ENCODE data around the gene ZNF625. TPM values are rescaled to one million over a fixed set of nuclear protein-coding genes. Genes with fewer than 3 reads are reported as not detected.
"Not testable (repeated sequence)": the region's sequence is repeated elsewhere in the genome, so short reads cannot be mapped to it uniquely, and the experiment has no call there.

ZNF625 gene
- total RNA-seq, 2 experiments from 2014 or later, result 7.2 to 8.2 TPM

GRCh38 chr19:12112701-12113100, 43.8 kb downstream of the ZNF625 start:
- H3K9me3 Mint-ChIP-seq, result peaks cover 44% of the 10 kb centered on the region
- ATAC-seq (ENCODE audit: low read depth) (no peak), DNase-seq (no peak)
- no peak overlapping the region for H3K27ac Mint-ChIP-seq
- H3K27me3 Mint-ChIP-seq, result no peaks in the 10 kb centered on the region
- H3K4me3 Mint-ChIP-seq, result no peak overlapping the region
- H3K4me1 Mint-ChIP-seq, result no peaks in the 10 kb centered on the region
- POLR2A ChIA-PET, result no interaction called here
- H3K36me3 Mint-ChIP-seq, result peaks cover 58% of the 10 kb centered on the region

GRCh38 chr19:12111943-12112637, 44.4 kb downstream of the ZNF625 start:
- no peak for DNase-seq
- Mint-ChIP-seq H3K36me3 (peaks cover 61% of the 10 kb centered on the region), H3K27ac (no peak overlapping the region), H3K4me1 (no peaks in the 10 kb centered on the region), H3K4me3 (no peak overlapping the region), H3K27me3 (no peaks in the 10 kb centered on the region), H3K9me3 (peaks cover 44% of the 10 kb centered on the region)
- POLR2A ChIA-PET, result interaction anchor here (0.6 kb wide), 1 partner anchor 99 kb away, joined by 4 read pairs; no protein-coding TSS in a partner anchor
- no peak for ATAC-seq (ENCODE audit: low read depth)

GRCh38 chr19:12111176-12111575, 45.4 kb downstream of the ZNF625 start:
- H3K27me3 Mint-ChIP-seq, result no peaks in the 10 kb centered on the region
- no peaks in the 10 kb centered on the region for H3K4me1 Mint-ChIP-seq
- H3K9me3 Mint-ChIP-seq, result peaks cover 44% of the 10 kb centered on the region
- DNase-seq, result no peak
- no peak overlapping the region for H3K27ac Mint-ChIP-seq
- H3K4me3 Mint-ChIP-seq, result no peak overlapping the region
- peaks cover 66% of the 10 kb centered on the region for H3K36me3 Mint-ChIP-seq
- no peak for ATAC-seq (ENCODE audit: low read depth)
- POLR2A ChIA-PET, result interaction anchor here (0.6 kb wide), 1 partner anchor 98 kb away, joined by 4 read pairs; no protein-coding TSS in a partner anchor

GRCh38 chr19:12103909-12104308, 52.6 kb downstream of the ZNF625 start:
- ATAC-seq (ENCODE audit: low read depth); H3K4me3 Mint-ChIP-seq; H3K27ac Mint-ChIP-seq; H3K27me3 Mint-ChIP-seq; POLR2A ChIA-PET; DNase-seq; H3K4me1 Mint-ChIP-seq: not testable (repeated sequence)
- peaks cover 27% of the 10 kb centered on the region for H3K36me3 Mint-ChIP-seq
- H3K9me3 Mint-ChIP-seq, result peaks cover 34% of the 10 kb centered on the region

GRCh38 chr19:12098040-12098439, 58.5 kb downstream of the ZNF625 start:
- peaks cover 37% of the 10 kb centered on the region for H3K36me3 Mint-ChIP-seq
- ATAC-seq (ENCODE audit: low read depth), result no peak
- peaks cover 5% of the 10 kb centered on the region for H3K4me1 Mint-ChIP-seq
- POLR2A ChIA-PET, result interaction anchor here (0.6 kb wide), 1 partner anchor 624 kb away, joined by 4 read pairs; no protein-coding TSS in a partner anchor
- H3K27me3 Mint-ChIP-seq, result no peaks in the 10 kb centered on the region
- no peak for DNase-seq
- no peak overlapping the region for H3K27ac Mint-ChIP-seq
- peaks cover 30% of the 10 kb centered on the region for H3K9me3 Mint-ChIP-seq
- no peak overlapping the region for H3K4me3 Mint-ChIP-seq

GRCh38 chr19:12095111-12095790, 61.3 kb downstream of the ZNF625 start:
- Mint-ChIP-seq H3K9me3 (peaks cover 20% of the 10 kb centered on the region), H3K27ac (no peak overlapping the region), H3K4me1 (peaks cover 6% of the 10 kb centered on the region), H3K4me3 (no peak overlapping the region), H3K36me3 (peaks cover 35% of the 10 kb centered on the region), H3K27me3 (no peaks in the 10 kb centered on the region)
- ATAC-seq (ENCODE audit: low read depth) (no peak), DNase-seq (no peak)
- POLR2A ChIA-PET, result no interaction called here

Other genes starting within 250 kb of the ZNF625 start
- gene ZNF700, start 231.6 kb downstream of the ZNF625 start, total RNA-seq, result 10 to 100 TPM; 24.7 to 26.1 TPM
- gene ZNF763, start 191.7 kb downstream of the ZNF625 start, total RNA-seq, result 1 to 10 TPM; 5.2 to 6.1 TPM
- gene ZNF433, start 121.1 kb downstream of the ZNF625 start, total RNA-seq, result 1 to 10 TPM; 1.5 to 1.8 TPM
- 1 to 10 TPM in 1 of 2 experiments, under 1 TPM in 1; 0.91 to 1.2 TPM for gene ZNF878, start 103.8 kb downstream of the ZNF625 start, total RNA-seq
- 1 to 10 TPM; 6.7 to 9.1 TPM for gene ZNF844, start 92.0 kb downstream of the ZNF625 start, total RNA-seq
- gene ZNF20, start 16.4 kb downstream of the ZNF625 start, total RNA-seq, result 1 to 10 TPM; 5.9 to 7.2 TPM
- gene ZNF136, start 6.4 kb upstream of the ZNF625 start, total RNA-seq, result 10 to 100 TPM; 16.4 to 18.2 TPM
- 10 to 100 TPM; 20.8 to 21.8 TPM for gene ZNF44, start 138.1 kb upstream of the ZNF625 start, total RNA-seq
- gene ZNF563, start 176.9 kb upstream of the ZNF625 start, total RNA-seq, result 1 to 10 TPM; 5.2 to 6.3 TPM
- gene ZNF442, start 208.9 kb upstream of the ZNF625 start, total RNA-seq, result 1 to 10 TPM; 2.6 to 4.3 TPM
- 1 to 10 TPM; 7.6 to 7.9 TPM for gene ZNF799, start 244.5 kb upstream of the ZNF625 start, total RNA-seq

Data from activated naive CD8-positive, alpha-beta T cell treated with anti-CD3 and anti-CD28 coated beads, Interleukin-2, amount 10 ng/mL, durations not matched to agents 7 days and 5 days (primary cell).